Right ventricle myocardium inferior (tissue), 1 donor: Measurements from ENCODE around the gene SLC25A21. TPM values are rescaled to one million over a fixed set of nuclear protein-coding genes. Genes with fewer than 3 reads are reported as not detected.

ENCODE experiments used
- ATAC-seq: fragments of 200-7000 bp; cut with Tn5 transposase; one replicate; pipeline ENCODE4 v1.9.1; 2020; ENCODE audit warnings: mild to moderate bottlenecking, moderate library complexity
- DNase-seq: peaks from one replicate; pipeline ENCODE4 v3.0.0; 2021; ENCODE audit errors: missing footprints
- intact Hi-C: fragments of 100-400 bp; cut with DNase I; formaldehyde crosslinking; loops from one replicate; pipeline ENCODE4 v1.11.0; 2022
- total RNA-seq: library from RNA; stranded (reverse); fragmentation: NEBNext Ultra II Directional; extraction: Animal tissue kit (Norgen Biotek cat#: 25700); gene quantifications from one replicate; pipeline ENCODE4 v1.2.1, GENCODE V29; 2021
- donor health status: DM: no; HTN: yes; CAD: no; lungs with severe emphysema.

The SLC25A21 gene
- total RNA-seq, 1 donor from 2014 or later: 0.76 TPM

GRCh38 chr14:36674659-36675058 is 497.7 kb downstream of the SLC25A21 start:
- DNase-seq (no peak), ATAC-seq (no peak)
- intact Hi-C loops: no loop called here

- DNase-seq (no peak), ATAC-seq (no peak)
- intact Hi-C loops: no loop called here
Observed at GRCh38 chr14:36672095-36672494, 500.3 kb downstream of the SLC25A21 start.

GRCh38 chr14:36671149-36671548 is 501.3 kb downstream of the SLC25A21 start:
- intact Hi-C loops: no loop called here
- ATAC-seq: no peak
- DNase-seq: no peak

- intact Hi-C loops: no loop called here
- ATAC-seq: no peak
- no peak for DNase-seq
Observed at GRCh38 chr14:36667679-36668078, 504.7 kb downstream of the SLC25A21 start.

- intact Hi-C loops: no loop called here
- no peak for DNase-seq
- no peak for ATAC-seq
Observed at GRCh38 chr14:36666416-36667206, 505.8 kb downstream of the SLC25A21 start.

GRCh38 chr14:36665887-36666415 is 506.5 kb downstream of the SLC25A21 start:
- intact Hi-C loops: no loop called here

GRCh38 chr14:36664322-36665193 is 507.8 kb downstream of the SLC25A21 start:
- DNase-seq: no peak
- ATAC-seq: no peak
- intact Hi-C loops: no loop called here

More at GRCh38 chr14:36665887-36666415, 506.5 kb downstream of the SLC25A21 start:
- no peak for ATAC-seq
- no peak for DNase-seq

GRCh38 chr14:36663404-36664321 is 508.7 kb downstream of the SLC25A21 start:
- intact Hi-C loops: no loop called here
- no peak for ATAC-seq
- DNase-seq: peak; percentile 68

- ATAC-seq (no peak), DNase-seq (peak; percentile 70)
- intact Hi-C loops: no loop called here
Observed at GRCh38 chr14:36662543-36663403, 509.6 kb downstream of the SLC25A21 start.

- no peak for DNase-seq
- intact Hi-C loops: no loop called here
- ATAC-seq: no peak
Observed at GRCh38 chr14:36662258-36662542, 510.2 kb downstream of the SLC25A21 start.

- peak; percentile 79 for ATAC-seq
- DNase-seq: peak; percentile 71
- intact Hi-C loops: no loop called here
Observed at GRCh38 chr14:36661506-36662257, 510.7 kb downstream of the SLC25A21 start, which contains the start of gene PAX9. TSS of gene PAX9 (plus strand) at chr14:36661860. CDS start at chr14:36662090, 230 bp downstream.

- no peak for DNase-seq
- intact Hi-C loops: no loop called here
- ATAC-seq: no peak
Observed at GRCh38 chr14:36660736-36661505, 511.5 kb downstream of the SLC25A21 start.

GRCh38 chr14:36659822-36660735 is 512.3 kb downstream of the SLC25A21 start:
- no peak for ATAC-seq
- DNase-seq: no peak
- intact Hi-C loops: no loop called here

- intact Hi-C loops: no loop called here
- no peak for ATAC-seq
- no peak for DNase-seq
Observed at GRCh38 chr14:36659010-36659821, 513.2 kb downstream of the SLC25A21 start.
